Endothelial cell of umbilical vein (primary cell): ENCODE results near the gene DPPA4. TPM values are rescaled to one million over a fixed set of nuclear protein-coding genes. Genes with fewer than 3 reads are reported as not detected.

Experiments used
- BruUV-seq: library from RNA; stranded (reverse); fragments of 400-500 nt; replicated peaks from 2 replicates; lab custom pipeline; 2021; lab: Mats Ljungman, UMichigan
- CTCF ChIA-PET: fragments of 300-600, 350-600 bp; sonication (Branson Sonifier 250); formaldehyde crosslinking; loops from one replicate; lab custom pipeline; 2021; ENCODE audit warnings: antibody characterized with exemption, inconsistent platforms; lab: Charles Lee
- POLR2A ChIA-PET: fragments of 300-600, 350-600 bp; sonication (Branson Sonifier 250); formaldehyde crosslinking; loops from one replicate; lab custom pipeline; 2021; ENCODE audit warnings: antibody characterized with exemption, inconsistent platforms; lab: Charles Lee
- DNase-seq: peaks from one replicate; pipeline ENCODE4 v3.0.0-alpha.2; 2011; ENCODE audit warnings: low read depth, low spot score
- FAIRE-seq: peaks from 2 replicates; lab custom pipeline; 2011; peaks lifted over from hg19 to GRCh38; lab: Jason Lieb, UNC
- H2AFZ ChIP-seq: 2 replicates; pipeline ENCODE4 v1.6.0; 2012; ENCODE audit warnings: low read depth, low read length, control low read depth, inconsistent platforms
- H3K27ac ChIP-seq: 2 replicates; pipeline ENCODE4 v1.5.1; 2011; ENCODE audit warnings: low read depth, mild to moderate bottlenecking, control low read depth, low read length, moderate library complexity; ENCODE audit not compliant: insufficient read depth
- H3K27me3 ChIP-seq, 2 experiments: 2 replicates each; pipeline versions ENCODE4 v1.6.0 to v1.6.1; 2011; ENCODE audit warnings: low read length in 2 of 2, mixed read lengths in 1 of 2; ENCODE audit not compliant: control insufficient read depth in 2 of 2, insufficient read depth in 2 of 2
- H3K36me3 ChIP-seq, 2 experiments: 2 replicates in 1 of 2; 3 replicates in 1 of 2; pipeline ENCODE4 v1.5.1; 2011; ENCODE audit warnings: low read length in 2 of 2, mild to moderate bottlenecking in 1 of 2, moderate library complexity in 1 of 2; ENCODE audit not compliant: control insufficient read depth in 2 of 2, insufficient read depth in 2 of 2; ENCODE audit errors: extremely low read depth in 1 of 2
- H3K4me1 ChIP-seq: 3 replicates; pipeline ENCODE4 v1.5.1; 2011; ENCODE audit warnings: mild to moderate bottlenecking, low read length; ENCODE audit not compliant: control insufficient read depth, insufficient read depth; ENCODE audit errors: extremely low read depth
- H3K4me2 ChIP-seq: 2 replicates; pipeline ENCODE4 v1.6.1; 2011; ENCODE audit warnings: low read length, control low read depth, mixed read lengths; ENCODE audit not compliant: insufficient read depth
- H3K4me3 ChIP-seq, 3 experiments: fragments of 200-600 bp in 1 of 3; sonication (generic), shearing (Covaris generic) in 1 of 3; replicated peaks in 1 of 3; 2 replicates each; pipeline ENCODE4 v1.5.1; 2011 to 2016; ENCODE audit warnings: control low read depth in 3 of 3, low read length in 3 of 3, mild to moderate bottlenecking in 2 of 3, inconsistent platforms in 1 of 3, low read depth in 1 of 3, moderate library complexity in 1 of 3; ENCODE audit not compliant: insufficient read depth in 1 of 3
- H3K79me2 ChIP-seq: 2 replicates; pipeline ENCODE4 v1.6.0; 2012; ENCODE audit warnings: low read length, inconsistent platforms; ENCODE audit not compliant: control insufficient read depth, insufficient read depth
- H3K9ac ChIP-seq: replicated peaks from 2 replicates; pipeline ENCODE3; 2011; ENCODE audit warnings: low read length, control low read depth; ENCODE audit not compliant: insufficient read depth; ENCODE audit errors: extremely low read depth
- H3K9me1 ChIP-seq: replicated peaks from 3 replicates; pipeline ENCODE4 v1.6.0; 2011; ENCODE audit warnings: mild to moderate bottlenecking, low read length; ENCODE audit not compliant: control insufficient read depth, insufficient read depth; ENCODE audit errors: extremely low read depth
- H3K9me3 ChIP-seq: replicated peaks from 2 replicates; pipeline ENCODE4 v1.5.1; 2012; ENCODE audit warnings: low read length, inconsistent platforms; ENCODE audit not compliant: control insufficient read depth, insufficient read depth
- H4K20me1 ChIP-seq: replicated peaks from 2 replicates; pipeline ENCODE3; 2011; ENCODE audit warnings: mild to moderate bottlenecking, low read length; ENCODE audit not compliant: control insufficient read depth, insufficient read depth; ENCODE audit errors: extremely low read depth
- EZH2 ChIP-seq: IDR thresholded peaks from 2 replicates; pipeline ENCODE4 v1.6.1; 2012; ENCODE audit warnings: borderline replicate concordance, low read depth, mild to moderate bottlenecking, moderate library complexity, low read length, inconsistent platforms; ENCODE audit not compliant: severe bottlenecking
- FOS ChIP-seq: IDR thresholded peaks from 2 replicates; pipeline ENCODE4 v1.6.1; 2011; ENCODE audit warnings: mild to moderate bottlenecking, low read length, moderate library complexity, borderline replicate concordance; ENCODE audit not compliant: insufficient read depth
- GATA2 ChIP-seq: IDR thresholded peaks from 2 replicates; pipeline ENCODE4 v1.7.0; 2011; ENCODE audit warnings: low read depth, mild to moderate bottlenecking, moderate library complexity, mixed read lengths, low read length; ENCODE audit not compliant: insufficient read length, insufficient read depth
- JUN ChIP-seq: IDR thresholded peaks from 2 replicates; pipeline ENCODE4 v1.6.1; 2011; ENCODE audit warnings: borderline replicate concordance, low read depth; ENCODE audit not compliant: insufficient read length, insufficient read depth
- MAX ChIP-seq: IDR thresholded peaks from 2 replicates; pipeline ENCODE4 v1.6.1; 2011; ENCODE audit not compliant: insufficient read depth, insufficient read length
- MYC ChIP-seq: IDR thresholded peaks from one replicate; pipeline ENCODE4 v1.6.1; 2011; ENCODE audit warnings: mild to moderate bottlenecking, low read depth, low read length
- POLR2A ChIP-seq: IDR thresholded peaks from 2 replicates; pipeline ENCODE4 v1.6.1; 2012; ENCODE audit warnings: low read depth, mild to moderate bottlenecking, control low read depth, low read length
- POLR2AphosphoS5 ChIP-seq: IDR thresholded peaks from 2 replicates; pipeline ENCODE4 v1.6.1; 2012; ENCODE audit warnings: low read depth, mild to moderate bottlenecking, control low read depth, low read length, moderate library complexity; ENCODE audit not compliant: insufficient read depth
- dilution Hi-C: fragments of 300-500 bp; cut with MboI; formaldehyde crosslinking; loops from one replicate; pipeline ENCODE4 v1.15.0; 2019; ENCODE audit warnings: low sequenced_read_pairs; ENCODE audit not compliant: extremely low pct_ligation_motif_present
- intact Hi-C: fragments of 100-400 bp; cut with micrococcal nuclease; formaldehyde crosslinking; loops from one replicate; pipeline ENCODE4 v1.10.0; 2022
- polyA plus RNA-seq, 4 experiments: library from polyadenylated mRNA; depleted of rRNA in 3 of 4; stranded (reverse) in 3 of 4; unstranded in 1 of 4; fragments of >200 nt; gene quantifications; 2 replicates each; pipeline versions ENCODE4 v1.2.1 to v1.2.3, GENCODE V29; 2011 to 2012; ENCODE audit warnings: missing spikeins in 1 of 4
- total RNA-seq: library from RNA; stranded (reverse); gene quantifications from 2 replicates; pipeline ENCODE4 v1.2.3, GENCODE V29; 2021
- TF ChIP-seq, protein P1 (sequence below), 2 donors: IDR thresholded peaks; 1 replicate in 1 of 2; 2 replicates in 1 of 2; pipeline ENCODE4 v1.5.1; 2011; ENCODE audit warnings: low read length in 2 of 2, mild to moderate bottlenecking in 2 of 2, moderate library complexity in 2 of 2, control low read depth in 1 of 2, inconsistent platforms in 1 of 2, low read depth in 1 of 2; ENCODE audit not compliant: insufficient read depth in 1 of 2; ENCODE audit errors: extremely low read depth in 1 of 2

The DPPA4 gene
- total and polyA plus RNA-seq, 2 donors (not counting 3 experiments of a cell fraction or from before 2014, with no cell fraction given) = 0.06 TPM; not detected in 1

- no peaks in the 10 kb centered on the region for H3K36me3 ChIP-seq
- no TSS peak for BruUV-seq
- no peak overlapping the region for H3K4me3 ChIP-seq
- no peak for DNase-seq
- intact Hi-C loops = no loop called here
- H3K9me1 ChIP-seq = no peaks in the 10 kb centered on the region
- TF ChIP-seq GATA2 (no peak), MYC (no peak), EZH2 (no peak), MAX (no peak), JUN (no peak), FOS (no peak), POLR2AphosphoS5 (no peak), POLR2A (no peak)
- TF ChIP-seq, protein P1, sequence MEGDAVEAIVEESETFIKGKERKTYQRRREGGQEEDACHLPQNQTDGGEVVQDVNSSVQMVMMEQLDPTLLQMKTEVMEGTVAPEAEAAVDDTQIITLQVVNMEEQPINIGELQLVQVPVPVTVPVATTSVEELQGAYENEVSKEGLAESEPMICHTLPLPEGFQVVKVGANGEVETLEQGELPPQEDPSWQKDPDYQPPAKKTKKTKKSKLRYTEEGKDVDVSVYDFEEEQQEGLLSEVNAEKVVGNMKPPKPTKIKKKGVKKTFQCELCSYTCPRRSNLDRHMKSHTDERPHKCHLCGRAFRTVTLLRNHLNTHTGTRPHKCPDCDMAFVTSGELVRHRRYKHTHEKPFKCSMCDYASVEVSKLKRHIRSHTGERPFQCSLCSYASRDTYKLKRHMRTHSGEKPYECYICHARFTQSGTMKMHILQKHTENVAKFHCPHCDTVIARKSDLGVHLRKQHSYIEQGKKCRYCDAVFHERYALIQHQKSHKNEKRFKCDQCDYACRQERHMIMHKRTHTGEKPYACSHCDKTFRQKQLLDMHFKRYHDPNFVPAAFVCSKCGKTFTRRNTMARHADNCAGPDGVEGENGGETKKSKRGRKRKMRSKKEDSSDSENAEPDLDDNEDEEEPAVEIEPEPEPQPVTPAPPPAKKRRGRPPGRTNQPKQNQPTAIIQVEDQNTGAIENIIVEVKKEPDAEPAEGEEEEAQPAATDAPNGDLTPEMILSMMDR (IDR thresholded peaks at IDR 0.05; ENCODE audit: extremely low read depth in 1 of 2, insufficient read depth in 1 of 2, low read depth in 1 of 2, low read length in 2 of 2) = no peak
- ChIA-PET POLR2A (no interaction called here), CTCF (interaction anchor here (0.7 kb wide), 1 partner anchor 12 kb away, joined by 3 read pairs; no protein-coding TSS in a partner anchor)
- no peak overlapping the region for H2AFZ ChIP-seq
- H3K4me2 ChIP-seq = no peak overlapping the region
- no peak overlapping the region for H3K9ac ChIP-seq
- dilution Hi-C loops = no loop called here
- no peaks in the 10 kb centered on the region for H4K20me1 ChIP-seq
- FAIRE-seq = no peak
- H3K79me2 ChIP-seq = no peaks in the 10 kb centered on the region
- H3K27ac ChIP-seq = no peak overlapping the region
- H3K9me3 ChIP-seq = no peaks in the 10 kb centered on the region
- no peaks in the 10 kb centered on the region for H3K27me3 ChIP-seq
- H3K4me1 ChIP-seq = no peaks in the 10 kb centered on the region
These were observed 6.9 kb downstream of the DPPA4 start for GRCh38 chr3:109330405-109330804.
